Motor neuron (in vitro differentiated cells): ENCODE results near the gene KDM4C. TPM values are rescaled to one million over a fixed set of nuclear protein-coding genes. Genes with fewer than 3 reads are reported as not detected.
"Not testable (repeated sequence)": the region's sequence is repeated elsewhere in the genome, so short reads cannot be mapped to it uniquely, and the experiment has no call there.

ENCODE experiments used
- ATAC-seq, 8 experiments: fragments of 200-7000 bp; cut with Tn5 transposase; replicated peaks in 6 of 8; 2 replicates each; pipeline ENCODE4 v1.8.0; 2021; ENCODE audit warnings: mild to moderate bottlenecking in 8 of 8, moderate library complexity in 8 of 8
- H3K27ac ChIP-seq, 2 donors: fragments of 250-450 bp; sonication (Bioruptor Pico); 2 replicates each; pipeline ENCODE4 v1.9.0; 2021; ENCODE audit warnings: antibody characterized with exemption in 2 of 2, mild to moderate bottlenecking in 2 of 2, moderate library complexity in 1 of 2
- H3K4me1 ChIP-seq, 2 donors: fragments of 250-450 bp; sonication (Bioruptor Pico); replicated peaks in 1 of 2; 2 replicates each; pipeline ENCODE4 v1.6.1; 2021; ENCODE audit warnings: antibody characterized with exemption in 2 of 2, mild to moderate bottlenecking in 2 of 2, moderate library complexity in 1 of 2
- H3K4me3 ChIP-seq, 5 donors: fragments of 250-450 bp; sonication (Bioruptor Pico); 2 replicates each; pipeline ENCODE4 v1.9.0; 2021; ENCODE audit warnings: antibody characterized with exemption in 5 of 5, mild to moderate bottlenecking in 5 of 5, moderate library complexity in 4 of 5
- WGBS, 10 experiments: fragments of 450-650 bp; shearing (Covaris generic); methylation state at CpG; one replicate each; pipeline ENCODE4 v1.0.0; 2022; 5-methylcytosine and 5-hydroxymethylcytosine counted together
- in situ Hi-C, 9 experiments: fragments of 400-800 bp; cut with MboI; loops; one replicate each; pipeline ENCODE4 v1.15.0; 2021; ENCODE audit warnings: low sequenced_read_pairs in 9 of 9, low pct_unique_long_range_greater_than_20kb in 2 of 9; ENCODE audit not compliant: unreplicated experiment in 9 of 9
- total RNA-seq, 8 experiments: library from RNA; unstranded; fragments of 300-600 nt; gene quantifications; 2 replicates each; pipeline versions ENCODE4 v1.2.3 to v1.2.4, GENCODE V29; 2022

Gene KDM4C
- total RNA-seq, 8 experiments from 2014 or later: 11.4 to 61.4 (median 25.6) TPM

DNA sequence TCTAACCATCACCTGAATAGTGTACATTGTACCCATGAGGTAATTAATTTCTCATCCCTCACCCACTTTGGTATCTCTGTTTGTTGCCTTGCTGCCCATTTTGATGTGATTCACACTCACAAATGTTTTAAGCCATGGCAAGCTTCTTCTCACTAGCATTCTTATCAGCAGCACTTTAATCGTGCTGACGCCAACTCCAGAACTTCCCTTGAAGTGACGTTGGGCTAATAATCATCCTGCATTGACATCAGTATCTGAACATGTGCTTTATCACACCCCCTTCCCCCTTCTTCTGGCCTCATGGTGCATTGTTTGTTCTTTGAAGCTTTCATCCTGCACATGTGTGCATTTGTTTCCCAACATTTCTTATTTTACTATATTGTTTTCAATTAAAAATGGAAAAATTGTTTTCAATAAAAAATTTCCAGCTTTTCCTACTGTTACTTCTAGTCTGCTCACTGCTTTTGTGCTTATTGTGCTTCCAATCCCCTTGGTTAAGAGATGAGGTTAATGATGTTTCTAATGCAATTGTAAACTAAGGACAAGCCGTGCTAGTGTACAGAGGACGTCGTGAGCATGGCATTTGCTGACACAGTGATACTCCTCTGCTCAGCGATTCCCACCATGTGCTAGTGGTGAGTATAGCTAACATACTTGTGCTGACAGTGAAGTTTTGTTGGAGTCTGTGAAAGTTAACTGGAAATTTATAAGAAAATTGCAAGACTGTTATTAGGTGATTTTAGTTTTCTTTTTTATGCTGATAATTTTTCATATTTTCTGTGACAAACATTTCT lies 238.5 kb downstream of the KDM4C start:
- Histone ChIP-seq H3K4me3 (no peak overlapping the region), H3K27ac (no peak overlapping the region), H3K4me1 (no peaks in the 10 kb centered on the region)
- WGBS, 10 experiments: 59 to 96% (median 90%) methylated on average over 4 to 7 of the region's 7 CpGs; no CpG with 5 or more reads in 1 of the 10 experiments
- ATAC-seq: no peak
- in situ Hi-C loops: no loop called here

DNA sequence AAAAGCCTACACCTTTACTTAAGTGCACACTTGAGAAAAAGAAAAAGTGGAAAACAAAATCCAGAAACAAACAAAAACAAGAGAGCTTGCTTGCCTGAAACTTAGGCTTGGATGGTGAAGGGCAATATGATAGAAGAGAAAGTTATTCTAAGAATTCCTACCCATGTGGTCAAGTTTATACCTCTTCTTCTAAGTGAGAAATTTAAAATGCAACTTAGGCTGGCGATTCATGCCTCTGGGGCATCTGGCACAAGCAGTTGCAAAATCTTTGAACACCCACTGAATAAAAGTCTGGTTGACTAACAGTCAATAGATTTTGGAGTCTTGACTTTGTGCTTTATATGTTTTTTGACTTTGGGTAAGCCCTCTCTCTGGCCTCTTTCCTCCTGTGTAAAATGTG lies 239.6 kb downstream of the KDM4C start:
- in situ Hi-C loops: no loop called here
- Histone ChIP-seq H3K4me3 (no peak overlapping the region), H3K4me1 (no peaks in the 10 kb centered on the region), H3K27ac (no peak overlapping the region)
- WGBS, 10 experiments: 0 to 100% (median 72%) methylated on average over 1 of the region's 1 CpG; no CpG with 5 or more reads in 4 of the 10 experiments
- ATAC-seq: peak in 3 of 8 experiments; percentile 55 to 75 (median 58)

DNA sequence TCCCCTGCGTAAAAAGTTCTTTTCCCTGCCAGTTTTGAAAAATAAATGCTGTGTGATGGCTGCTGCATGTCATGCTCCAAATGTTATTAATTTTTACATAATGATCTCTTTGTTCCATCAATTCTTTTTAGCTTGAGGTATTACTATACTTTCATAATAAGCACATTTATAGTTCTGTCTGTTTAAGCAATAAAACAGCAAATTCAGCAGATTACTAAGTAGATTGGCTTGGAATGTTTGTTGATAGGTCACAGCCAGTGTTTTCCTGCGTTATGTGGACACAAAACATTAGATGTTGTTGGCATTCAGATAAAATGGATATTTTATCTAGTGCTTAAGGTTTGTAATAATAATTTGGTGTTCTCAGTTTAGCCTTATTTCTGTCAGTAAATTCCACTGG lies 242.0 kb downstream of the KDM4C start:
- H3K27ac ChIP-seq: no peak overlapping the region
- in situ Hi-C loops: no loop called here
- H3K4me3 ChIP-seq: no peak overlapping the region
- WGBS, 10 experiments: 40 to 100% (median 83%) methylated on average over 1 to 2 of the region's 2 CpGs; no CpG with 5 or more reads in 1 of the 10 experiments
- no peak for ATAC-seq
- H3K4me1 ChIP-seq: no peaks in the 10 kb centered on the region

DNA sequence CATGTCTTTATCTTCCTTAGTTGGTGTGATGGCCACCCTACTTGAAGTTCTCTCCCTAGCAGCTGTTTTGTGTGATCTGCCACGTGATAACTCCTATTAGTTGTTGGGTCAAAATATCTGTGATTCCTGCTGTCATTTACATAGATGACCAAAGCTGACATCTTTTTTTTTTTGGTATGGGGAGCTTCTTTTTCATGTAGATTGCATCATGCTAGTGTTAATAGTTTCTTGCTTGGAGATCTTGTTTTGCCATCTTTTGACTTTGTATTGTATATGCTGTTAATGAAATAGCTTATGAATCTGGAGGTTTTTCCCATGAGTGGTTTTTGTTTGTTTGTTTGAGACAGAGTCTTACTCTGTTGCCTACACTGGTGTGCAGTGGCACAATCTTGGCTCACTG lies 243.8 kb downstream of the KDM4C start:
- WGBS, 10 experiments: 86 to 100% (median 100%) methylated on average over 1 of the region's 1 CpG; no CpG with 5 or more reads in 2 of the 10 experiments
- no peak for ATAC-seq
- H3K4me3 ChIP-seq: no peak overlapping the region
- H3K27ac ChIP-seq: no peak overlapping the region
- in situ Hi-C loops: no loop called here
- no peaks in the 10 kb centered on the region for H3K4me1 ChIP-seq

DNA sequence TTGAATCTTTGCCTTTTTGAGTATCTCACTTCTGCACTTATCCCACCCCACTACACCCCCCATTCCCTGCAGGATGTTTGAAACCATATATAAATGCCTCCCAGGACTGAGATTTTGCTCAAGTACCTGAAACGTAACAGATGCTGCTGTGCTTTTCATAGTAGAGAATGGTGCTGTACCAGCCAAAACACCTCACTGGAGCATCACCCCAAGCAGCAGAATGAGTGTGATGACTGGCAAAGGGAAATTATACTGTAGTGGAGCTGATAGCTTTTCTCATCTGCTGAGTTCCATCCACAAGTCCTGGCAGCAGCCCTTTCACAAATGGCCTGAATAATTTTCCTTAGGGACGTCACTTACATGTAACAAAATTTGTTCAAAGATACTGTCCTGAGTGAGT lies 246.1 kb downstream of the KDM4C start:
- Histone ChIP-seq H3K27ac (no peak overlapping the region), H3K4me1 (no peaks in the 10 kb centered on the region), H3K4me3 (no peak overlapping the region)
- ATAC-seq: no peak
- 88 to 100% (median 100%) methylated on average over 1 to 2 of the region's 2 CpGs; no CpG with 5 or more reads in 3 of the 10 experiments for whole genome bisulfite sequencing, 10 experiments
- in situ Hi-C loops: no loop called here

DNA sequence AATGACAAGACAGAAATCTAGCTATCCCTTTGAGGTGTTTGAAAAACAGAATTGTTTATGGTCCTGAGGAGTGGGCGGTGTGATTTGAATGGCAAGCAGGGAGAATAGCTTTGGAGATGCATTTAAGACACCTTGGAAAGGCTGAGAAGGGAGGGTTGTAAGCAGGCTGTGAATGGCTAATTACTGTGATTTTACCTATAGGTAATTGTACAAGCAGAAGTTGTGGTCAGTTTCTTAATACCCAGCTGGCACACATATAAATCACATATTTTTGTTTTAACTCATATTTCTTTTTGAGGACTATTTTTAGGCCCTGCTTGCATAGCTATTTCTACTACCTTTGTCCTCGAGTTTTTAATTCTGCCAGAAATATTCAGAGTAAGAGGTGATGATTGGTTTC lies 248.6 kb downstream of the KDM4C start:
- no peak overlapping the region for H3K4me3 ChIP-seq
- no peak overlapping the region for H3K27ac ChIP-seq
- 57 to 100% (median 90%) methylated on average over 1 to 2 of the region's 2 CpGs; no CpG with 5 or more reads in 1 of the 10 experiments for WGBS, 10 experiments
- no peak for ATAC-seq
- no peaks in the 10 kb centered on the region for H3K4me1 ChIP-seq
- in situ Hi-C loops: no loop called here

DNA sequence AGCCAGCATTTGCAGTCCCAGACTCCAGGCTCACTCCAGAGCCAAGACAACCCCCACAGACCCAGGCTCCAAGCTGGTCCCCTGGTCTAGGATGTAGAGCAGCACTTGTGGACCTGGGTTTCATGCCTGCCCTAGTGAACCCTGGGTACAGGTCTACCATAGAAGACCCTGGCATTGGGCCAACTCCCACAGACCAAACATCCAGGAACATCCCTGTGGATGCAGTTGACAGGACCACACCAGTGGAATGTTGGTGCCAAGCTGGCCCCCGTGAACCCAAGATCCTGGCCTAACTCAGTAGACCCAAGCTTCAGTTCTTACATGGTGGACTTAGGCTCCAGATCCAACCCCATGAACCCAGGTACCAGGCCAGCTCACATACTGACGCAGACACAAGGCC lies 250.6 kb downstream of the KDM4C start:
- no peaks in the 10 kb centered on the region for H3K4me1 ChIP-seq
- ATAC-seq: no peak
- in situ Hi-C loops: no loop called here
- no peak overlapping the region for H3K27ac ChIP-seq
- 29 to 100% (median 80%) methylated on average over 1 to 2 of the region's 2 CpGs; no CpG with 5 or more reads in 3 of the 10 experiments for WGBS, 10 experiments
- H3K4me3 ChIP-seq: no peak overlapping the region

DNA sequence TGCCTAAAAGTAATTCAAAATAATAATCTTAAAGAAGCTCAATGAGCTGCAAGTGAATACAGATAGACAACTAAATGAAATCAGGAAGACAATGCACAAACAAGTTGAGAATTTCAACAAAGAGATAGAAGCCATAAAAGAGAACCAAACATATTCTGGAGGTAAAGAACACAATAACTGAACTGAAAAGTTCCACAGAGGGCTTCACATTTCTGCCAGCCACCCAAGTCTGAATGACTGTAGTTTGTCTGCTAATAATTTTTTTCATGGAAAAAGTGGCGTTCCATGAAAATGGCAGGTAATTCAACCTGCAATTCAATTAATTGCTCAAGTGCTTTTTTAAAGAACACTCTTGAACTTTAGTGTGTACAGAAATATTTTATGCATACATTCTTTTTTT lies 251.3 kb downstream of the KDM4C start:
- 80 to 100% (median 100%) methylated on average over 1 of the region's 1 CpG; no CpG with 5 or more reads in 1 of the 10 experiments for WGBS, 10 experiments
- Histone ChIP-seq H3K27ac (no peak overlapping the region), H3K4me3 (no peak overlapping the region), H3K4me1 (no peaks in the 10 kb centered on the region)
- no peak for ATAC-seq
- in situ Hi-C loops: no loop called here

DNA sequence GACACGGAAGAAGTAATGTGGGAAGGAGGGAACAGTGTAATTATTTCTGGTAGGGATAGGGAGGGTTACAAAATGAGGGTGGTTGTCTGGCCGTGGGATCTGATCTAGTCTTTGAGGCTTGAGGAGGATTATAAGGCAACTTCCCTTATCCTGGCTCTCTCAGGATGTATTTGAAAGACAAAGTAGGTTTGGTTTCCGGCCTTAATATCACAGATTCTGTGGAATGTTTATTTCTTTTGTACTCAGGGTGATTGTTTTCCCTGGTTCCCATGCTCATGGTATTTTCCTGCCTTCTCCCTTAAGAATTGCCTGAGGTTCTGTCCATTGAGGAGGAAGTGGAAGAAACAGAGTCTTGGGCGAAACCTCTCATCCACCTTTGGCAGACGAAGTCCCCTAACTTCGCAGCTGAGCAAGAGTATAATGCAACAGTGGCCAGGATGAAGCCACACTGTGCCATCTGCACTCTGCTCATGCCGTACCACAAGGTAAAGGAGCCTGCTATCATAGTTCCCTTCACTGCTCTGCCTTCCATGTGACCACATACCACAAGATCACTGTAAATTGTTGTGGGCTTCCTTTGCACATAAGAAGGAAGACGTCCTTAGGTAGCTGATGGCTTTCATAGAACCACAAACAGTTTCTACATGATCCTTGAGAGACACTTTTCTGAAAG lies 253.8 kb downstream of the KDM4C start:
- no peaks in the 10 kb centered on the region for H3K4me1 ChIP-seq
- in situ Hi-C loops: no loop called here
- ATAC-seq: no peak
- 71 to 100% (median 90%) methylated on average over 1 to 7 of the region's 8 CpGs; no CpG with 5 or more reads in 1 of the 10 experiments for WGBS, 10 experiments
- no peak overlapping the region for H3K27ac ChIP-seq
- H3K4me3 ChIP-seq: no peak overlapping the region

DNA sequence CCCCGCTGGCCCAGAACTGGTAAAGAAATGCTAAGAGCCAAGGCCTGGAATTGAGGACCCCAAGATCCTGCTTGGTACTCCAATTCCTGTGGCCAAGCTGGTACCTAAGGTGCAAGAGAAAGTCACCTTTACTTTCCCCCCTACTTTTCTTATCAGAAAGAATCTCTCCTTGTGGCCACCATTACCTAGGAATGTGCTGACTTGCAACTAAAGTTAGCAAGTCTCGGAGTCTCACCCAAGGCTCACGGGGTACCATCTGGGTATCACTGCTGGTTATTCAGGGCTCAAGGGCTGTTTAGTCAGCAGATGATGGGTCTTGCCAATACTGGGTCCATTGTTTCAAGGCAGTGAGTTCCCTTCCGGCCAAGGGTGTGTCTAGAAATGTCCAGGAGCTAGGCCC lies 270.2 kb downstream of the KDM4C start:
- ATAC-seq: no peak
- WGBS, 10 experiments: 80 to 100% (median 98%) methylated on average over 1 to 4 of the region's 4 CpGs; no CpG with 5 or more reads in 6 of the 10 experiments
- no peaks in the 10 kb centered on the region for H3K4me1 ChIP-seq
- H3K4me3 ChIP-seq: no peak overlapping the region
- H3K27ac ChIP-seq: no peak overlapping the region
- in situ Hi-C loops: loop anchor here in 1 of 9 experiments (25.0 kb wide), 1 partner anchor 509 kb away; no protein-coding TSS in a partner anchor

DNA sequence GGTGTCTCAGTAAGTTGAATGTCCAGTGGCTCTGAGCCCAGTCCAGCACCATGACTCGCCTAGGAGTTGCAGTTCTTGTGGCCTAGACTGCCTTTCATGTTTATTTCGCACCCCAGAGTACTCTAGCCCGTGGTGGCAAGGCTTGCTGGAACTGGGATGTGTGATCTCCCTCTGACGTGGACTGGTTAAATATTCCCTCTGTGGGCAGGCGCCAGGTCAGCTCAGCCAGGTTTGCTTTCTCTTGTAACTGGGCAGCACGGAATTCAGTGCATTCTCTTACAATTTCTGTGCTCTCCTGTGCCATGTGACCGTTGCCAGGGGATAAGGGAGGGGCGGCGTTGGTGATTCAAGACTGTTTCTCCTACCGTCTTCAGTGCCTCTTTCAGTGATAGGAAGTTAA lies 270.8 kb downstream of the KDM4C start:
- no peak for ATAC-seq
- Histone ChIP-seq H3K4me3 (no peak overlapping the region), H3K4me1 (peaks cover 0 to 4% of the 10 kb centered on the region in 2 donors), H3K27ac (no peak overlapping the region)
- WGBS, 10 experiments: 75 to 100% (median 91%) methylated on average over 1 to 6 of the region's 10 CpGs; no CpG with 5 or more reads in 2 of the 10 experiments
- in situ Hi-C loops: loop anchor here in 1 of 9 experiments (25.0 kb wide), 1 partner anchor 509 kb away; no protein-coding TSS in a partner anchor

DNA sequence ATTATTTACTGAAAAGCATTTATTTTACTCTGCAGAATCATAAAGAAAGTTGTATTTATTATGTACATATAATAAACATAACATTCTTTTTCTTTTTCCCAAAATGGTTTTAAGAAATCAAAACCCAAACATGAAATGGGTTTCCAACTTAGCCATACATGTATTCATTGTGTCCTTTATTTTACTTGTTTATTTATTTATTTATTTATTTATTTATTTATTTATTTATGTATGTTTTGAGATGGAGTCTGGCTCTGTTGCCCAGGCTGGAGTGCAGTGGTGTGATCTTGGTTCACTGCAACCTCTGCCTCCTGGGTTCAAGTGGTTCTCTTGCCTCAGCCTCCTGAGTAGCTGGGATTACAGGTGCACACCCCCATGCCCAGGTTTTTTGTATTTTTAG lies 273.2 kb downstream of the KDM4C start:
- in situ Hi-C loops: loop anchor here in 1 of 9 experiments (25.0 kb wide), 1 partner anchor 506 kb away; no protein-coding TSS in a partner anchor
- H3K27ac ChIP-seq, ATAC-seq, H3K4me3 ChIP-seq: not testable (repeated sequence)
- H3K4me1 ChIP-seq: peaks cover 0 to 12% of the 10 kb centered on the region in 2 donors
